Measurements from ENCODE around the gene TENM4. TPM values are rescaled to one million over a fixed set of nuclear protein-coding genes. Genes with fewer than 3 reads are reported as not detected.
"Not testable (repeated sequence)": the region's sequence is repeated elsewhere in the genome, so short reads cannot be mapped to it uniquely, and the experiment has no call there.

Gene TENM4
- total RNA-seq, 1 experiment from 2014 or later = 18.7 TPM

DNA sequence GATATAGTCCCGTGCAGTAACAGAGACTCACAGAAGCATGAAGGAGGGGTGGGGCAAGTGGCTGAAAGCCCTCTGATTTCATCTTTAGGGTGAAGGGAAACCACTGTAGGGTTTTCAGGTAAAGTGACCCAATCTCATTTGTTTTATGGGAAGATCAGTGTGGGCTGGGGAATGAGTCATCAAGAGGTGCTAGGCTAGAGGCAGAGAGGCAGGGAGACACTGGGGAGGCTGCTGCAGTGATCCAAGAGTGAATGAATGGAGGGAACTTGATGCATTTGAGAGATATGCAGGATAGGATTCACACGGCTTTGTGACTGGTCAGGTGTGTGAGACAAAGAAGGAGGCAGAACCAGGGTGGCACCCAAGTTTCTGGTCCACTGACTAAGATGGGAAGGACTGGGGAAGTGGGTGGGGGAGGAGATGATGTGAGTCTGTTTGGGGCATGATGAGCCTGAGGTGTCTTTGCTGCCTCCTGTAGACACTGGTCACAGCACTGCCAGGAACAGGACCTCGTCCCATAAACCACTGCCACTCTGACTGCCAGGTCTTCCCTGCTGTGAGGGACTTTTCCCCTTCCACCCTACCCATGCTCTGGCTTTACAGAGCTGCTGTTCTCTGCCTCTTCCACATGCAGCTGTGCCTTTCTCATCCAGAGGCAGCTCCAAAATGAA, 239.0 kb downstream of the TENM4 start:
- no peak for DNase-seq (ENCODE audit: low spot score)
- in situ Hi-C loops (cut with HindIII; ENCODE audit: low sequenced_read_pairs) = no loop called here

DNA sequence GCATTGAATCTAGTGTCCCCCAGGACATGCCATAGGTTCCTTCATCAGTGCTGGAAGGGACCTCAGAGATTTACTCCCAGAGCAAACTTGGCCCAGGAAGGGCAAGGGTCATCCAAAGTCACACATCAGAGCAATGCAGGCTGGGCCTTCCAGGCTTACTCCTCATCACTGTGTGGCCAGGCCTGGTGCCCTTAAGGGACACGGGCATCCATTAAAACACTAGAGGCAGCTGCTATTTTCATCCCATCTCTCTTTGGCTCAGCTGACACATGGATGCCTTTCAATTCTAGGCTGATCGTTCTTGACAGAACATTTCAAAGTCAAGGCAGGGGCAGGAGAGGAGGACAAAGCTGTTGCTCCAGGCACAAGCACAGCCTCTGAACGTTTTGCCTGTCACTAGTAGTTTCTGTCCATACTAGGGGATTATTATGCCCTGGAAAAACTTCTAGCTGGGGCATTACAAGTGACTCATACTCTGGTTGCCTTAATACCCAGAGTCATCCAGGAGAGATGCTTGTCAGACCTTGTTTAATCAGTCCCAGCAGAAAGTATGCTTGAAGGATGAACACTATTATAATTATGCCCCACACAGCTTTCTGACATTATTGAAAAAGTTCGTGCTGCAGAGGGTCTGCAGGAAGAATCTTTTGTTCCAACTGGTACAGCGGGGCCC, 240.3 kb downstream of the TENM4 start:
- in situ Hi-C loops (cut with HindIII; ENCODE audit: low sequenced_read_pairs) = no loop called here

DNA sequence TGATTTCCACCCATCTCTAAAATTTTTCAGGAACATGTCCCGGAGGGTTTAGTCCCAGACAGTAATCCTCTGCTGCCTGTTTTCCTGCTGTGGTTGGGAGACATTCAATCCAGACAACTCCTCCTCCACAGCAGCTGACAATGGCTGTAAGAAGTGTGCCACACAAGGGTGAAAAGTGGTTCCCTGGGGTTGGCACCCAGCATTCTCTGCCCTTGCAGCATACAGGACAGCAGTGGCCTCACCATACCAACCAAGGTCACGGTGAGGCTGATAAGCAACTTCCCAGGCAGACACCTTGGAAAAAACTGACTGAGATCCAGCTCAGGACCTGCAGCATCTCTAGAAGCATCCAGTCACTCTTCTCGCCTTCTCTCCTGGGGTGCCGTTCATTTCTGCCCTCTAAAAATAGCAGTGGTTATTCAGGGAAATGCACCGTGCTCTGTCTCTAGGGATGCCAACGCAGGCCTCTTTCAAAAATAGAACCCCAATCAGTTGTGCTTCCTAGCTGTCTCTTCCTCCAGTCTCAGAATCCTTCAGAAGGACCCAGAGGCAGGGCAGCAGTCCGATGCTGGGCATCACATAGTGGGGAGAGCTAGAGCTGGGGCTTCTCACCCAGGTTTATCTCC, 241.0 kb downstream of the TENM4 start:
- no peak for DNase-seq (ENCODE audit: low spot score)
- in situ Hi-C loops (cut with HindIII; ENCODE audit: low sequenced_read_pairs) = no loop called here

More for the DNA sequence above, 240.3 kb downstream of the TENM4 start:
- DNase-seq (ENCODE audit: low spot score) = no peak

DNA sequence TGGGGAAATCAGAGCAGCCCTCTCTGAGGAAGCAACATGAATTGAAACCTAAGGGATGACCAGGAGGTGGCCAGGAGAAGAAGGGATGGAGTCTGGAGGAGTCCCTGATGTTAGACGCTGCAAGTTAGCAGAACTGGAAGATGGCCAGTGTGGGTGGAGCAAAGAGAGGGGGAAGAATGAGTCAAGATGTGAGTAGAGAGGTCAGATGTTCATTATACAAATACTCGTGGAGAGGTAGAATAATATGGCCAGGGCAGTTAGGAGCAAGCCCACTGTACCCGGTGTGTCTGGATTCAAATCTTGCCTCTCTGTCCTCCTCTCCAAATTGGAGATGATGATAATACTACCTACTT, 242.0 kb downstream of the TENM4 start:
- in situ Hi-C loops (cut with HindIII; ENCODE audit: low sequenced_read_pairs) = no loop called here
- no peak for DNase-seq (ENCODE audit: low spot score)

DNA sequence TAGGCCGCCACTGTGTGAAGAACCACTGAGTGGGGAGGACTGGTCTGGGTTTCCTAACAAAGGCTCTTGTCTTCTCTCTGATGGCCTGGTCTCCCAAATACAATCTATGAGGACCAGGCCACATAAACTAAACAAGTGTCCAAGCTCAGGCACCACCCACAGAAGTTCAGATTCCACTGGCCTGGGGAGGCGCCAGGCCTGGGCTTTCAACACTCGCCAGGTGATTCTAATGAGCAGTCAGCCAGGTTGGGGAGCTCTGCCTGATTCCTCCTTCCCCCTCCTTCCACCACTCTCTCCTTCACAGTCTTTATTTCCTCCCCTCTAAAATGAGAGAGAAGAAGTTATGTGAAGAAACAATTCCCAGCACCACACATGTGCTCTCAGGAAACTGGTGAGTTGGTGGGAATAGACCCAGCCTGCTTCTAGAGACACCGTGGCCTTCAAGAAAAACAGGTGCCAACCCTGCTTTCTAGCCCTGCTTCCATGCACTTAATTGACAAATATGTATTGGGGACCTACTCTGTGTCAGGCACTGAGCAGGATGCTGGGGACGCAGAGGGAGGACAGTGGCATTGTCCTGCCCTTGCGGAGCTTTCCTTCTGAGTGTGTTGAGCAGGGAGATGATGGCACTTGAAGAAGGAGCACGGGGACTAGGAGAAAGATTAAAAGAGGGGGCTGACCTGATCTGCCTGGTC, 242.5 kb downstream of the TENM4 start:
- in situ Hi-C loops (cut with HindIII; ENCODE audit: low sequenced_read_pairs) = no loop called here

DNA sequence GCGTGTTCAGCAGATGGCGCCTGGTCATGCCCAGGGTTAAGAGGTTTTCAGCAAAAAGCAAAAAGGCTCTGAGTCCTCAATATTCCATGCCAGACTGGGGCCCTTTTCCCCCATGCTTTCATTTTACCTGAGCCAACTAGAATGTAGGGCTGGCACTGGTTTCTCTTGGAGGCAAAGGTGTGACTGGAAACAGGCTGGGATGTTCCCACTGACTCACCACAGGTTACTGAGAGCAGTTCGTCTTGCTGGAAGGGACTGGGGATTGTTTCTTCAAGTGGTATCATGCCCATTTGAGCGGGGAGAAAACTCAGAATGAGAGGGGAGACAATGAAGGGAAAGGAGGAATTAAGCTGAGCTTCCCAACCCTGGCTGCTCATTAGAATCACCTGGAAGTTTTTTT, 243.9 kb downstream of the TENM4 start:
- in situ Hi-C loops (cut with HindIII; ENCODE audit: low sequenced_read_pairs) = no loop called here

More for the DNA sequence above, 242.5 kb downstream of the TENM4 start:
- DNase-seq (ENCODE audit: low spot score) = no peak

DNA sequence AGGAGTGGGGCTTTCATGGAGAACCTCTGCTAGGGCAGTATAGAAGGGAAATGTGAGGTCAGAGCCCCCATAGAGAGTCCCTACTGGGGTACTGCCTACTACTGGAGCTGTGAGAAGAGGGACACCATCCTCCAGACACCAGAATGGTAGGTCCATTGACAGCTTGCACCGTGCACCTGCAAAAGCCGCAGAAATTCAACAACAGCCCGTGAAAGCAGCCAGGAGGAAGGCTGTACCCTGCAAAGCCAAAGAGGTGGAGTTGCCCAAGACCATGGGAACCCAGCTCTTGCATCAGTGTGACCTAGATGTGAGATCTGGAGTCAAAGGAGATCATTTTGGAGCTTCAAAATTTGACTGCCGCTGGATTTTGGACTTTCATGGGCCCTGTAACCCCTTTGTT, 245.6 kb downstream of the TENM4 start:
- no peak for DNase-seq (ENCODE audit: low spot score)
- in situ Hi-C loops (cut with HindIII; ENCODE audit: low sequenced_read_pairs) = no loop called here

More for the DNA sequence above, 243.9 kb downstream of the TENM4 start:
- no peak for DNase-seq (ENCODE audit: low spot score)

DNA sequence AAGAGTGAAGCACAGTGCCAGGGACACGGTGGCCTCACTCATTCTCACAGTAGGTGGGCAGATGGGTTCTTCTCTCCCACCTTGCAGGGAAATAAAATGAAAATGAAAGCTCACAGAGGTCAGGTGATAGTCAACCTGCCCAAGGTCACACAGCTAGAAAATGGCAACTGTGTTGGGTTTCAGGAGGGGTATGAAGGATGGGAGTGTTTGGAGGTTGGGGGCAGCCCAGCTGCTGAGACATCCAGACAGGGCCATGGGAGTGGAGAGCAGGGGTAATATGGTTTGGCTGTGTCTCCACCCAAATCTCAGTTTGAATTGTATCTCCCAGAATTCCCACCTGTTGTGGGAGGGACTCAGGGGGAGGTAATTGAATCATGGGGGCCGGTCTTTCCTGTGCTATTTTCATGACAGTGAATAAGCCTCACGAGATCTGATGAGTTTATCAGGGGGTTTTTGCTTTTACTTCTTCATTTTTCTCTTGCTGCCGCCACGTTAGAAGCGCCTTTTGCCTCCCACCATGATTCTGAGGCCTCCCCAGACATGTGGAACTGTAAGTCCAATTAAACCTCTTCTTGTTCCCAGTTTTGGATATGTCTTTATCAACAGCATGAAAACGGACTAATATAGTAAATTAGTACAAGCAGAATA, 247.0 kb downstream of the TENM4 start:
- in situ Hi-C loops (cut with HindIII; ENCODE audit: low sequenced_read_pairs) = no loop called here

DNA sequence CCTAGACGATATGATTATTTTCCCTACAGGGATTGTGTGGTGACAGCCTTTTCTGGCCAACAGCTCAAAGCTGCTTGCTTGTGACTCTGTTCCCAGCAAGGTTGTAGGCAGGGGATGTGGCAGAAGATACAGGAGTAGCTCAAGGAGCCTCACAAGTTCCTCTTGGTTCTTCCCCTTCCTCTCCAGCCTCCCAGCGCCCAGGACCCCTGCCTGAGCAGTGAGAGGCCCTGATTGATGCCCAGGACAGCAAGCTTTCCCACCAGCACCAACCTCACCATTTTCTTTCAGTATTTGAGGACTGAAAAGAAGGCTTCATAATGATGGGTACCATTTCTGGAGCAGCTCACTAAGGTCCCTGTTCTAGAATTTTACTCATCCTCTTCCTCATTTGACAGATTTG, 248.0 kb downstream of the TENM4 start:
- in situ Hi-C loops (cut with HindIII; ENCODE audit: low sequenced_read_pairs) = no loop called here

More for the DNA sequence above, 247.0 kb downstream of the TENM4 start:
- DNase-seq (ENCODE audit: low spot score) = no peak

DNA sequence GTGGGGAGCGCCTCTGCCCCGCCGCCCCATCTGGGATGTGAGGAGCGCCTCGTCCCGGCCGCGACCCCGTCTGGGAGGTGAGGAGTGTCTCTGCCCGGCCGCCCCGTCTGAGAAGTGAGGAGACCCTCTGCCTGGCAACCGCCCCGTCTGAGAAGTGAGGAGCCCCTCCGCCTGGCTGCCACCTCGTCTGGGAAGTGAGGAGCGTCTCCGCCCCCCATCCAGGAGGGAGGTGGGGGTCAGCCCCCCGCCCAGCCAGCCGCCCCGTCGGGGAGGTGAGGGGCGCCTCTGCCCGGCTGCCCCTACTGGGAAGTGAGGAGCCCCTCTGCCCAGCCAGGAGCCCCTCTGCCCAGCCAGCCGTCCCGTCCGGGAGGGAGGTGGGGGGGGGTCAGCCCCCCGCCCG, 249.1 kb downstream of the TENM4 start:
- in situ Hi-C loops (cut with HindIII; ENCODE audit: low sequenced_read_pairs); DNase-seq (ENCODE audit: low spot score): not testable (repeated sequence)

More for the DNA sequence above, 248.0 kb downstream of the TENM4 start:
- no peak for DNase-seq (ENCODE audit: low spot score)

DNA sequence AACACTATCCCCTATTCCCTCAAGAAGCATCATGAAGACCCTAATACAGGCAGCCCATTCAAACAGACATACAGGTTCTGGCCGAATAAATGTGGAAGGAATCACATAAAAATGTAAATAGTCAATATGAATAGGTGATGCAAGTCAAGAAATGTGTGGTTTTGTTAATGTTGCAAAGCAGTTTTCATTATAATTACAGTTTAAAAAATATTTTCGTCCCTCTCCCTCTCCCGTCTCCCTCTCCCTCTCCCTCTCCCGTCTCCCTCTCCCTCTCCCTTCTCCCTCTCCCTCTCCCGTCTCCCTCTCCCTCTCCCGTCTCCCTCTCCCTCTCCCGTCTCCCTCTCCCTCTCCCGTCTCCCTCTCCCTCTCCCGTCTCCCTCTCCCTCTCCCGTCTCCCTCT, 250.3 kb downstream of the TENM4 start:
- in situ Hi-C loops (cut with HindIII; ENCODE audit: low sequenced_read_pairs); DNase-seq (ENCODE audit: low spot score): not testable (repeated sequence)

DNA sequence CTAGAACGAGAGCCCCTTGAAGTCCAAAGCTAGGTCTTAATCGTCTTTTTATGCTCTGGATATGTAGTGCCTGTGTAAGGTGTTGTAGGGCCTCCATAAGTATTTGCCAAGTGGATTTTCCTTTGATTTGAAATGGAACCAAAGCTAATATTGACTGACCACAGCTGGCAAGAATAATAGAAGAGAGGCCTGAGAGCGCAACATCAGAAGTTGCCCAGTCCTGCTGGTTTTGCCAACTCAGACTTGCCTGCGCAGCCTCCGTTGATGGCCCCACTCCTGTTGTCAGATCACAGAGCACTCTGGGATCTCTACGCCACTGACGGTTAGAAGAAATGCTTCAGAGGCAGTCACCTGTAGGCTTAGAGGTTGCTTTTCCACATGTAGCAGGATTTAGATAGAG, 251.2 kb downstream of the TENM4 start:
- in situ Hi-C loops (cut with HindIII; ENCODE audit: low sequenced_read_pairs) = no loop called here
- DNase-seq (ENCODE audit: low spot score) = no peak

DNA sequence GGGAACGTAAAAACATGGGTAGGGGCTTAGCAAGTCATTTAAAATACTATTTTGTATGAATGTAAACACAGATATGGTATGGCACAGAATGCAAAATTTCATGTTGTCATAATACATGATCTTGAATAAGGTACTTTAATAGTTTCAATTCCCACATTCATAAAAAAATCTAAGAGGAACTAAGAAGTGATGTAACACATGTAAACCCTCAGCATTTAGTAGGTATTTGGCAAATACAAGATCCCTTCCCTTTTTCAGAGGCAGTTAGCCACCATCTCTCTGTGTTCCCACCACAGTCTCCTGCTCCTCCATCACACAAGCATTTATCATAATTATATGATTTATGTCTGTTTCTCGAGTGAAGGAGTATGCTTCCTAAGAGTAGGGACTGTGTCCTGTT, 251.8 kb downstream of the TENM4 start:
- no peak for DNase-seq (ENCODE audit: low spot score)
- in situ Hi-C loops (cut with HindIII; ENCODE audit: low sequenced_read_pairs) = no loop called here

DNA sequence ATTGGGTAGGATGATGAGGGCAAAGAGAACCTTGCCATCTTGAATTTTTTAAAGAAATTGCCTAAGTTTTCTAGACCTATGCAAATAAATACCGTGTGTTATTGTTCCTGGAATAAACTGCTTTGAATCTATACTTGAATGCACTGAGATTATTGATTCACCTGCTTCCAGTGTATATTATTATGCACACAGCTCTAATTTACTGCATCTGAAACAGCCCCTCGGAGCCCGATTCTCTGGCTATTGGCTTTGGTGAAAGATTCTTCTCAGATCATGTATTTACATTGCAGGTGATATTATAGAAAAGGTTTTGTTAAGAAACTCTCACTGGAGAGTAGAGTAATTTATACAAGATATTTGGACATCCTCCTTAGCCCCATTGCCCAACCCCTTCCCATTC, 254.2 kb downstream of the TENM4 start:
- in situ Hi-C loops (cut with HindIII; ENCODE audit: low sequenced_read_pairs) = no loop called here
- DNase-seq (ENCODE audit: low spot score) = no peak

DNA sequence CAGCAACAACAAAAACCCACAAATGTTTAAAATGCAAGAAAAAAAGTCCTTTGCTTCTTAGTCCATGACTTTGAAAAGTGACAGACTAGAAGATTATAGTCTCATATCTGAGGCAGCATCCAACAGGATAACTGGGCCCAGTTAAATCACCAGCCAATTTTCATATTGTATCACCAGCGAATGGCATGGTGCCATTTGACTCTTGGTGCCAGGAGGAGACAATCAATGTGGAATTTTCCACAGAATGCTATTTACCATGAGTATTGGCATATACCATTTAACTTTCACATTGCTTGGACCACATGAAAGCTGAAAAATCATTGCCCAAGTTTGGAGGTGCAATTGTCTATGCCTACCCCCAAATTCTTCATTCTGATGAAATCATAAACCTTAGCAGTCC, 255.5 kb downstream of the TENM4 start:
- no peak for DNase-seq (ENCODE audit: low spot score)
- in situ Hi-C loops (cut with HindIII; ENCODE audit: low sequenced_read_pairs) = no loop called here

DNA sequence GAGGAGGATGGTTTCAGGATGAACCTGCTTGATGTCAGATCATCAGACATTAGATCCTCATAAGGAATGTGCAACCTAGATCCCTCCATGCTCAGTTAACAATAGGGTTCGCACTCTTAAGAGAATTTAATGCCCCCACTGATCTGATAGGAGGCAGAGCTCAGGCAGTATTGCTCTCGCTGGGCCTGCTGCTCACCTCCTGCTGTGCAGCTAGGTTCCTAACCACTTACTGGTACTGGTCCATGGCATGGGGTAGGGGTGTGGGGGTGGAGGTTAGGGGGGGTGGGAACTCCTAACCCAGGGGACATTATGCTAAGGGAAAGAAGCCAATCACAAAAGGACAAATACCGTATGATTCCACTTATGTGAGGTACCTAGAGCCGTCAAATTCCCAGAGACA, 256.5 kb downstream of the TENM4 start:
- in situ Hi-C loops (cut with HindIII; ENCODE audit: low sequenced_read_pairs) = no loop called here
- DNase-seq (ENCODE audit: low spot score) = no peak

DNA sequence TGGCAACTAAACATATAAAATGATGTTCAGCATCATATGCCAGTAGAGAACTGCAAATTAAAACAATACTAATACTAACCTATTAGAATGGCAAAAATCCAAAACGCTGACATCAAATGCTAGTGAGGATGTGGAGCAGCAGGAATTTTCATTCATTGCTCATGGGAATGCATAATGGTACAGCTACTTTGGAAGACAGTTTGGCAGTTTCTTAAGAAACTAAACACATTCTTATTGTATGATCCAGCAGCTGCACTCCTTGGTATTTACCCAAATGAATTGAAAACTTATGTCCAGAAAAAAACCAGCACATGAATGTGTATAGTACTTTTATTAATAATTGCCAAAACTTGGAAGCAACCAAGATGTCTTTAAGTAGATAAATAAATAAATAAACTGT, 258.0 kb downstream of the TENM4 start:
- DNase-seq (ENCODE audit: low spot score) = no peak
- in situ Hi-C loops (cut with HindIII; ENCODE audit: low sequenced_read_pairs) = no loop called here

DNA sequence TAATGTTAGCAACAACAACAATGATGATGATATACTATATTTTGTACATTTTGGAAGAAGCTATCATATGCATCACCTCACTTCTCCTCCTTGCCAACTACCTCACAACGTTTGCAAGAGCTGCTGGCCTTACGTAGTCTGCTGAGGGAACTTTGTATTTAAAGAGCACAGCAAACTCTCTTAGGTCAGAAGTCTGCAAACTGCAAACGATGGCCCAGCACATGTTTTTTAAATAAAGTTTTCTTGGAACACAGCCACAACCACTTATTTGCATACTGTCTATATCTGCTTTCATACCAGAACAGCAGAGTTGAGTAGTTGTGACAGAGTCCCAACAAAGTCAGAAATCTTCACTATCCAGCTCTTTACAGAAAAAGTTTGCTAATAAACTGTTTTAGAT, 261.7 kb downstream of the TENM4 start:
- in situ Hi-C loops (cut with HindIII; ENCODE audit: low sequenced_read_pairs) = no loop called here
- DNase-seq (ENCODE audit: low spot score) = no peak

Data from G401 (cell line).